ENCODE results near the gene WDR72.

- peak; percentile 32 to 54 (median 40) for TF ChIP-seq CTCF (IDR thresholded peaks at IDR 0.05)
- no peak for TF ChIP-seq POLR2A (IDR thresholded peaks at IDR 0.05)
Observed at GRCh38 chr15:53586799-53587198, 172.7 kb downstream of the WDR72 start.

All from right lobe of liver (tissue), 4 donors.